ENCODE results near the gene ECE1. TPM values are rescaled to one million over a fixed set of nuclear protein-coding genes. Genes with fewer than 3 reads are reported as not detected.

Gene ECE1
- total and polyA plus RNA-seq, 2 donors (not counting 1 experiment from before 2014, with no cell fraction given), result 131 to 138 TPM

DNA sequence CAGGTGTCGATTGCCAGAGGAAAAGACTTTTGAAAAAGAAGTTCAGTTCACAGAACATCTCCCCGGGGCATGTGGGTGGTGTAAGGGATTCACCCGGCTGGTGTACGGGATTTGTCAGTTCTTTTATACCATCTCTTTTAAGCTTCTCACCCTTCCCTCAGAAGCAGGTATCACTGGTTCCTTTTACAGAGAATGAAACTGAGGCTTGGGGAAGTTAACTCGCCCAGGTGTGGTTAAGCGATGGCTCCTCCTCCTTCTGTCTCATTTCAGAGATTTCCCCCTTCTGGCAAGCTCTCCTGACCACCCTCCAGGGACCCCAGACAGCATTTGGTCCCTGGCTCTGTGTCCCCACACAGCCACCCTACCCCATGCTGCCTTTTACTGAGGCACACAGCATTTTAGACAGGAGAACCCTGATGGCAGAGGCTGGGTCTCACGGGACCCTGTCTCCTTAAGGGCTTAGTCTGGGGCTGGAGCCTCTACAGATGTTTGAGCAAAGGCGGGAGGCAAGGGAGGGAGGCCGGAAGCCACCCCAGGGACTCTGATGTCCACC lies 2.8 kb upstream of the ECE1 start:
- TF ChIP-seq, protein P1, sequence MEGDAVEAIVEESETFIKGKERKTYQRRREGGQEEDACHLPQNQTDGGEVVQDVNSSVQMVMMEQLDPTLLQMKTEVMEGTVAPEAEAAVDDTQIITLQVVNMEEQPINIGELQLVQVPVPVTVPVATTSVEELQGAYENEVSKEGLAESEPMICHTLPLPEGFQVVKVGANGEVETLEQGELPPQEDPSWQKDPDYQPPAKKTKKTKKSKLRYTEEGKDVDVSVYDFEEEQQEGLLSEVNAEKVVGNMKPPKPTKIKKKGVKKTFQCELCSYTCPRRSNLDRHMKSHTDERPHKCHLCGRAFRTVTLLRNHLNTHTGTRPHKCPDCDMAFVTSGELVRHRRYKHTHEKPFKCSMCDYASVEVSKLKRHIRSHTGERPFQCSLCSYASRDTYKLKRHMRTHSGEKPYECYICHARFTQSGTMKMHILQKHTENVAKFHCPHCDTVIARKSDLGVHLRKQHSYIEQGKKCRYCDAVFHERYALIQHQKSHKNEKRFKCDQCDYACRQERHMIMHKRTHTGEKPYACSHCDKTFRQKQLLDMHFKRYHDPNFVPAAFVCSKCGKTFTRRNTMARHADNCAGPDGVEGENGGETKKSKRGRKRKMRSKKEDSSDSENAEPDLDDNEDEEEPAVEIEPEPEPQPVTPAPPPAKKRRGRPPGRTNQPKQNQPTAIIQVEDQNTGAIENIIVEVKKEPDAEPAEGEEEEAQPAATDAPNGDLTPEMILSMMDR (conservative IDR thresholded peaks at IDR 0.05 in 1 of 2, IDR thresholded peaks at IDR 0.05 in 1 of 2; ENCODE audit: low read depth in 1 of 2, low read length in 2 of 2), result no peak
- TF ChIP-seq EZH2 (IDR thresholded peaks at IDR 0.05; ENCODE audit: low read length, missing control alignments), result no peak
- no peak overlapping the region for H2AFZ ChIP-seq (ENCODE audit: low read length)
- H3K4me2 ChIP-seq (ENCODE audit: extremely low read depth, insufficient read depth, low read length), result no peak overlapping the region
- no peaks in the 10 kb centered on the region for H3K27me3 ChIP-seq (ENCODE audit: control insufficient read depth, insufficient read depth, low read length)
- no peak overlapping the region for H3K27ac ChIP-seq (ENCODE audit: insufficient read depth, low read length)
- no peaks in the 10 kb centered on the region for H4K20me1 ChIP-seq (ENCODE audit: control insufficient read depth, extremely low read depth, insufficient read depth, low read length)
- DNase-seq (ENCODE audit: low read depth in 2 of 2), result no peak
- H3K79me2 ChIP-seq (ENCODE audit: control insufficient read depth, insufficient read depth, low read length), result peaks cover 30% of the 10 kb centered on the region
- no peaks in the 10 kb centered on the region for H3K9me3 ChIP-seq (ENCODE audit: control insufficient read depth, insufficient read depth, low read depth, low read length)
- no peak overlapping the region for H3K4me3 ChIP-seq (replicated peaks in 1 of 4; ENCODE audit: control extremely low read depth in 1 of 4, insufficient read depth in 1 of 4, low read depth in 3 of 4, low read length in 4 of 4)
- peaks cover 23% of the 10 kb centered on the region for H3K4me1 ChIP-seq (ENCODE audit: control insufficient read depth, extremely low read depth, insufficient read depth, low read length)
- no peaks in the 10 kb centered on the region for H3K36me3 ChIP-seq (ENCODE audit: control insufficient read depth, insufficient read depth, low read length)
- H3K9ac ChIP-seq (ENCODE audit: insufficient read depth, low read length), result no peak overlapping the region

DNA sequence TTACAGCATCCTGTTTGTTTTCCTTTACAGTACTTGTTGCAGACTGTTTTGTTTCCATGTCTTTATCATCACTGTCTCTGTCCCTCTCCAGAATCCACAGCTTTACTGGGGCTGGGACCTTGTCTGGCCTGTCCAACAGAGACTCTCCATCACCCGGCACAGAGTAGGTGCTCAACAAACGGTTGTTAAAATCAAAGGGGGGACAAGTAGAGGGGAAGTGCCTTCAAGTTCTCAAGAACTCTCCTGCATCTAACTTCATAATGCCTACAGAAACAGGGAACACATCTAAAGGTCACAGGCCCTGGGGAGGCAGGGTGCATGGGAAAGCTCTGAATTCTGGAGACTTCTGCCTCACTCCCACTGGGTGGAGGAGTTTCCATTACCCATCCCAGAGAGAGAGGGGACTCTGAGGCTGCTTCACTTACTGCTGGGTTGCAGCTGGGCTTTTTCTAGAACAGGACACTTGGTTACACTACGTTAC lies 2.3 kb upstream of the ECE1 start:
- TF ChIP-seq, protein P1 (conservative IDR thresholded peaks at IDR 0.05 in 1 of 2, IDR thresholded peaks at IDR 0.05 in 1 of 2; ENCODE audit: low read depth in 1 of 2, low read length in 2 of 2), result no peak
- TF ChIP-seq EZH2 (IDR thresholded peaks at IDR 0.05; ENCODE audit: low read length, missing control alignments), result no peak
- H3K4me3 ChIP-seq (replicated peaks in 1 of 4; ENCODE audit: control extremely low read depth in 1 of 4, insufficient read depth in 1 of 4, low read depth in 3 of 4, low read length in 4 of 4), result no peak overlapping the region
- H3K9ac ChIP-seq (ENCODE audit: insufficient read depth, low read length), result no peak overlapping the region
- H3K4me2 ChIP-seq (ENCODE audit: extremely low read depth, insufficient read depth, low read length), result no peak overlapping the region
- DNase-seq (ENCODE audit: low read depth in 2 of 2), result no peak
- no peaks in the 10 kb centered on the region for H3K36me3 ChIP-seq (ENCODE audit: control insufficient read depth, insufficient read depth, low read length)
- peaks cover 23% of the 10 kb centered on the region for H3K4me1 ChIP-seq (ENCODE audit: control insufficient read depth, extremely low read depth, insufficient read depth, low read length)
- peaks cover 30% of the 10 kb centered on the region for H3K79me2 ChIP-seq (ENCODE audit: control insufficient read depth, insufficient read depth, low read length)
- H4K20me1 ChIP-seq (ENCODE audit: control insufficient read depth, extremely low read depth, insufficient read depth, low read length), result no peaks in the 10 kb centered on the region
- H3K27ac ChIP-seq (ENCODE audit: insufficient read depth, low read length), result no peak overlapping the region
- H3K9me3 ChIP-seq (ENCODE audit: control insufficient read depth, insufficient read depth, low read depth, low read length), result no peaks in the 10 kb centered on the region
- no peaks in the 10 kb centered on the region for H3K27me3 ChIP-seq (ENCODE audit: control insufficient read depth, insufficient read depth, low read length)
- no peak overlapping the region for H2AFZ ChIP-seq (ENCODE audit: low read length)

DNA sequence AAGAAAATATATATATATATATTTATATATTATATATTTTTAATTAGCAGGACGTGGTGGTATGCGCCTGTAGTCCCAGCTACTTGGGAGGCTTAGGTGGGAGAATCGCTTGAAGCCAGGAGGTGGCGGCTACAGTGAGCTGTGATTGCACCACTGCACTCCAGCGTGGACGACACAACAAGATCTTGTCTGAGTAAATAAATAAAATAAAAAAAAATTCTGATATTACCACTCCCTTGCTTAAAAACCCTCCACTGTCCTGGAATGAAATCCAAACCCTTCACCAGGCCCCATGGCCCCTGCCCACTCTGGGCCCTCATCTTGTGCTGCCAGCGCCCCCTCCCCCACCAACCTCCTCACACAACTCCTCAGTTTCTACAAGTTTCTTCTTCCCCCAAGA lies 1.7 kb upstream of the ECE1 start:
- H4K20me1 ChIP-seq (ENCODE audit: control insufficient read depth, extremely low read depth, insufficient read depth, low read length), result no peaks in the 10 kb centered on the region
- peaks cover 30% of the 10 kb centered on the region for H3K79me2 ChIP-seq (ENCODE audit: control insufficient read depth, insufficient read depth, low read length)
- TF ChIP-seq, protein P1 (conservative IDR thresholded peaks at IDR 0.05 in 1 of 2, IDR thresholded peaks at IDR 0.05 in 1 of 2; ENCODE audit: low read depth in 1 of 2, low read length in 2 of 2), result no peak
- no peak for TF ChIP-seq EZH2 (IDR thresholded peaks at IDR 0.05; ENCODE audit: low read length, missing control alignments)
- no peak overlapping the region for H3K4me3 ChIP-seq (replicated peaks in 1 of 4; ENCODE audit: control extremely low read depth in 1 of 4, insufficient read depth in 1 of 4, low read depth in 3 of 4, low read length in 4 of 4)
- DNase-seq (ENCODE audit: low read depth in 2 of 2), result no peak
- no peaks in the 10 kb centered on the region for H3K36me3 ChIP-seq (ENCODE audit: control insufficient read depth, insufficient read depth, low read length)
- no peak overlapping the region for H3K4me2 ChIP-seq (ENCODE audit: extremely low read depth, insufficient read depth, low read length)
- H3K4me1 ChIP-seq (ENCODE audit: control insufficient read depth, extremely low read depth, insufficient read depth, low read length), result peaks cover 23% of the 10 kb centered on the region
- H3K27ac ChIP-seq (ENCODE audit: insufficient read depth, low read length), result no peak overlapping the region
- H3K9ac ChIP-seq (ENCODE audit: insufficient read depth, low read length), result no peak overlapping the region
- H2AFZ ChIP-seq (ENCODE audit: low read length), result no peak overlapping the region
- no peaks in the 10 kb centered on the region for H3K27me3 ChIP-seq (ENCODE audit: control insufficient read depth, insufficient read depth, low read length)
- H3K9me3 ChIP-seq (ENCODE audit: control insufficient read depth, insufficient read depth, low read depth, low read length), result no peaks in the 10 kb centered on the region
